Activated CD4-positive, CD25-positive, alpha-beta regulatory T cell treated with anti-CD3 and anti-CD28 coated beads, Interleukin-2, amount 50 U/mL, for 24 hours (primary cell): ENCODE results near the gene NTM.

Experiments used
- ATAC-seq, 2 donors: fragments of 150-1000 bp; cut with Tn5 transposase; one replicate each; pipeline ENCODE4 v1.10.0; 2021; ENCODE audit warnings: mild to moderate bottlenecking in 1 of 2, moderate library complexity in 1 of 2

NTM gene

DNA sequence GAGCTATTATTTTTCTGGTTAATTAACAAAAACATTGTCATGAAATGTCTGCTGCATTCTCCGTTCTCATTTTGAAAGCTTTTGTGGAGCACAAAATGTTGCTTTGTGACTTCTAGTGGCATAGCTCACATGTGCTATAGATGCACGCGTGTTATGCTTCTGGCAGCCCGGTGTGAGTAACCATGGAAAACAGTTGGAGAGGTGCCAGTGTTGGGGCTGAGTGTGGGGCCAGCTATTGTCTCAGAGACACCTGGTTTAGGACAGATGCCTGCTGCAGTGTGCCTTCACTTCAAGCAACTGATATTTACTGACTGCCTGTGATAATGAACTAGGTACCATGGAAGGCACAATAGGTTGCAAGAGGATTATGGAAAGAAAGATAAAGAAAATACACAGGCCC lies 760.6 kb downstream of the NTM start:
- ATAC-seq = no peak

DNA sequence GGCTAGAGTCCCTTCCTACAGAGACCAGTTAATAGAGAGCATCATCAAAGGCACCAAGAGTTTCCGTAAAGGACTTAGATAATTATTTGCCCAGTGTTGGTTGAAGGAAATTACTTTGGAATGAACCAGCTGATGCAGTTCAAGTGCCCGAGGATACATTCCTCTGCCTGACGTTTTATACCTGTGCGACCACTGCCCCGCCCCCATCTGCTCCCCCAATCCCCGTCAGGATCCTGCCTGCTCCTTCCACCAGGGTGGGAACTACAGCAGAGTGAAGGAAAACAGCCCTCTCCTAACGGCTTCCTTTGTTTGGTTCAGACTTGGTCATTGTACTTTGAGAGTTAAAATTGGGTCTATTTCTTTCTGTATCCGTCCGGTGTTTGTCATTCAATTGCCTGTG lies 761.5 kb downstream of the NTM start:
- ATAC-seq = peak in 1 of 2 donors; percentile 25

DNA sequence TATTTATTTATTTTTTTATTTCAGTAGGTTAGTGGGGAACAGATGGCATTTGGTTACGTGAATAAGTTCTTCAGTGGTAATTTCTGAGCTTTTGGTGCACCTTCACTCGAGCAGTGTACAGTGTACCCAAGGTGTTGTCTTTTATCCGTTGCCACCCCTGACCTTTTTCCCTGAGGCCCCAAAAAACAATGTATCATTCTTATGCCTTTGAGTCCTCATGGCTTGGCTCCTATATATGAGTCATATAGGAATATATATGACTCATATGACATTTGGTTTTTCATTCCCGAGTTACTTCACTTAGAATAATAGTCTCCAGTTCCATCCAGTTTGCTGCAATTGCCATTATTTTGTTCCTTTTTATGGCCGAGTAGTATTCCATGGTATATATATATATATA lies 763.9 kb downstream of the NTM start:
- ATAC-seq = no peak

DNA sequence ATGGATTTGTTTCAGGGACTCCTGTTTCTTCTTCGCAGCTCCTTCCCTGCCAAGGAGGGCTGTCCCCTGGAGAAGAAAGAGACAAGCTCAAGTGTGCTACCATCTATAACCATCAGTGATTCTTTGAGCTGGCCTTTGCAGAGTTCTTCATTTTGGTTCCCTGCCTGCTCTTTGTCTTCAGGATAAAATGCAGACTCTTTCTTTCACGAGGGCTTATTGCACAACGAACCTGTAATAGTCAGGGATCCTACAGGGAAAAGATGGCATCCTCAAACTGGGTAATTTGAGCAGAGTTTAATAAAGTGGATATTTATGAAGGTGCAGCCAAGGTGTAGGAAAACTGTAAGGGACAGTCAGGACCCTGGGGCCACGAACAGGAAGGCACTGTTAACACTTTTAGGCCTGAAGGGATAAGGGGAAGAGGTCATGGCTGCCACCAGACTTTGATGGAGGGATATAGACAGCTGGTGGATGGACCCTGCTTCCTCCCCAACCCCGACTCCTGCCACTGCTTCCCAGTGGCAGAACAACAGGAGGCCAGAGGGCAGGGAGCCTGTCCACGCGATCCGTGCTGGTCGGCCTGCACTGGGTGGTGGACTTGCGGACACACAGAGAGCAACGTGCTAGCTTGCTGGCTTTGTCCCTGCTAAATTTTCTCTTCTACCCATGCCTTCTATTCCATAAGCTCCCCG lies 767.0 kb downstream of the NTM start:
- ATAC-seq = no peak

DNA sequence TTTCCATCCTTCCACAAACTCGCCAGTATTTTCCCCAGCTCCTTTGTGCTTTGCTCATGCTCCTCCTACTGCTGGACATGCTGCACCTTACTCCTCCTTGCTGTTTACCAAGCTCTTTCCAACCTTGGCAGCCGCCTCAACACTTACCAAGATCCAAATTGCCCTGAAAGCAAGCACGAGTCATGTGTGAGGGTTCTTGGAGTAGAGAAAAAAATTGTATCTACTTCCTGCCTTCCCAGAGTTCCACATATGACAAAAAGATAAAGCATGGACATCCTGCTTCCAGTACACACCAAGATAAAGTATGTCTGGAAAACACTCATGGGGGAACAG lies 767.5 kb downstream of the NTM start:
- ATAC-seq = no peak

DNA sequence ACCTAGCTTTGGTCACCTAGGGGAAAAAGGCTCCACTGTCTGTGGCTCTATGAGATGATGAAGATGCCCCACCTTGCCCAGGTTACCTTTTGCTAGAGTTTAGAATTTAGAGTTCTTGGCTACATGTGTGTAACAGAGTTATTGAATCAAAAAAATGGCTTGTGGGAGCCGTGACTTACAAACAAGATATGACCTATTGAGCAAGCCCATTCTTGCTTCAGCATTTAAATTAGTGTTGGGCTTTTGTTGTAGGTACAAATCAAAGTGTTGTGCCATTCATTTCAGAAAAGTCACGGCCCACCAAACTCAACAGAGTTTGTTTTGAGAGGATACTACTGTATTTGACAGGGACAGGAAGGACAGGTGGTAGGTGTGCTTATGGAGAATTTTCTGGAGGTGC lies 768.8 kb downstream of the NTM start:
- no peak for ATAC-seq

DNA sequence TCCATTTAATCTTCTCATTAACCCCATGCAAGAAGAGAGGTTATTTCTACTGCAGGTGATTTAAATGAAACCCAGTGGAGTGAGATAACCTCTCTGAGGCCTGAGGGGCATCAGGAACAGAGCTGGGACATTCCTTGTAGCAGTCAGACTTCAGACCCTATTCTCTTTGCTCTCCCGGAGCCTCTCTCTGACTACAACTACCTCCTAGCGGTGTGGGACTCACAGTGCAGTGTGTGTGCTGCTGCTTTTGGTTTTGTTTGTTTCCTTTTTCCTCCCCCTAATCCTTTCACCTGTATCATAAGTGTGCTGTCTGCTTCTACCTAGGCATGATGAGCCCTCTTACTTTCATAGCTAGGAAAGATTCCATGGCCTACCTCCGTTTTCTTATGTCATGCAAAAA lies 769.6 kb downstream of the NTM start:
- ATAC-seq = no peak

DNA sequence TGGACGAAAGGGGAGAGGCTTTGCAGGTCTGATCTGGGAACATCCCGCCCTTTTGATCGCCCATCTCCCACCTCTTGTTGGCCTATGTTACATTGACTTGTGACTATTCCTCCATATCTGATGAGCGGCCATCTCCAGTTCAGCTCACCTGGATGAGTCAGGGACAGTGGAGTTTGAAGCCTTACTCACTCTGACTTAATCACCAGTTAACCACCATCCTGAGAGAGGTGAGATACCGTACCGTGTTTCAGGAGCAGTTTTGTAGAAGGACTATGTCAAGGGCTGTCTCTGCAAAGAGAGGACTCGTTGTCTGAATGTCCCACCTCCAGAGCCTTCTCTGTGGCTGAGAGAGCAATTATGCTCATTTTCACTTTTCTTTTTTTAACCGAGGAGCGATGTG lies 771.7 kb downstream of the NTM start:
- ATAC-seq = no peak

DNA sequence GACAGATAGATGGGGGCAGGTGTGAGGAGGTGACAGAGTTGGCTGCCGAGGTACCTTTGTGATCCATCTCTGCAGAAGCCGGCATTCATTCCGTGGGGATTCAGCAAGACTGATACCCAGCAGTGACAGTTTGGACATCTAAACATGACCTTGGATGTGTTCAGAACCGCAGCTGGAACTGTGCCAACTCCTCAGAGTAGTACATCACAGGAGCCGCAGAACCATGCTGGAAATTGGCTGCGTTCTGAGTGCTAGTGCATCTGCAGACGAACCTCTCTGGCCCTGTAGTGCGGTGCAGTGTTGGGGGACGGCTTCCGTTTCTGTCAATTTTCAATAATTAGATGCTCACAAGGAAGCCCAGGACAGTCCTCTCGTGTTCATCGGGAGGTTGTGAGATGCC lies 772.1 kb downstream of the NTM start:
- no peak for ATAC-seq

DNA sequence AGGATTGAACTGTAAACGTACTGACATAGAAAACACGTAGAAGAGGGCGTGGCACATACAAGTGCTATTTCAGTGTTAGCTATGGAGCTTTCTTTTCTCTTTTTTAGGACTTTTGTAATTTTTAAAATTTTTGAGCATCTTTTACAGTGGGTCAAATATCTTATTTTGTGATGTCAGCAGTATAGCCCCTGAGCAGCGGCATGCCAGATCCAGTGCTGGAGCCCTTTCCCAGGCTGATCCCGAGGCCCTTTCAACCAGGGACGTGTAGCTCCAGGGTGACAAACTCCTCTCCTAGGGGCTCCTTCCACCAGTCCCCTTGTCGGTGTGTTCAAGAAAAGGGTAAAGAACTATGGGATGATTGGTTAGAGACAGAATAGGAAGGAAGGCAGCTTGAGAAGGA lies 777.0 kb downstream of the NTM start:
- ATAC-seq = no peak

DNA sequence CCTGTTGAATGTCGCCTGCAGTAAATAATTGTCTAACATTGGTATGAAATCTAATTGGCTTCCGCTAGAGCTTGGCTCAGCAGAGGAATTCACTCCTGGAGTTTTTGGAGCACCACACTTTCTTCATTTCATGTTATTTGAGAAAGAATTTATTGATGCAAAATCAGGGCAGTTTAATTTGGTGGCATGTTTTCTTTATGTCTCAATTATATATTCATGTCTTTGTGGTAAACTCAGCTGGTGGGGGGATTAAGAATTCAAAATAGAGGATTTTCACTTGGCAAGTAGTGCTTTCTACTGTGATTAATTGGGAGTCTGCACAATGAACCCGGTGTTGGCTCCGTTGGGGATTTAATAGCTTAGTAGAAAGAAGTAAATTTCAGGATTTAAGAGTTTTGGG lies 784.4 kb downstream of the NTM start:
- ATAC-seq = no peak

DNA sequence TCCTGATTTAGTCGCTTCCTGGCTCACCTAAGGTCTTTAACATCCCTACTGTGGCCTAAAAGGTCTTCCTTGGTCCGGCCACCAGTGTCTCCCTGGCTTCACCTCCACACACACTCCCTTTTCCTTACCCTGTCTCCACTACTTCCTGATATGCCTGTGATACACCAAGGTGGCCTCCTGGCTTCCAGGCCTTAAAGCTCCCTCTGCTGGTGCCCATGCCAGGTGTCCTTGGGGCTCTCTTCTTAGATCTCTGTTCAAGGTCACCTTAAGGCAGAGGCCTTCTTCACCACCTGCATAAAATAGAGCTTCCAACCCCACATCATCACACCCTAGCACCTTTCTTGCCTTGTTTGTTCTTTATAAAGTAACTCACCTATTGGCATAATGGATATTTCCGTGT lies 787.7 kb downstream of the NTM start:
- ATAC-seq = no peak

DNA sequence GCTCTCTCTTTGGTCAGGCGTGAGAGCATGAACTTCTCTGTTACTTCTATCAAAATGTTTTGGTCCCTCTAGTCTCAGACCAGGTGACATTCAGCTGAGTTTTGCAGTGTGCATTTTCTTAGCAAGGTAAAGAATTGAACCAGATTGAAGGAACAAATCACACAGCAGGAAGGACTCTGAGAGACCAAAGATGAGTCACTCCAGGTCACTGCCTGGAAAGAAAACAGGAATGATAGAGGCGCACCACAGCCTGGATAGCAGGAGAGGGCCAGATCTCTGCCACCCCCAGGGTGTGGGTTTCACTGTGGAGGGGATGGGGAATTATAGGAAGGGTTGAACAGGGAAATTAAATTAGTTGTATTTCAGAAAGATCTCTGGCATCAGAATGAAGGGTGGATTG lies 788.3 kb downstream of the NTM start:
- ATAC-seq = no peak

DNA sequence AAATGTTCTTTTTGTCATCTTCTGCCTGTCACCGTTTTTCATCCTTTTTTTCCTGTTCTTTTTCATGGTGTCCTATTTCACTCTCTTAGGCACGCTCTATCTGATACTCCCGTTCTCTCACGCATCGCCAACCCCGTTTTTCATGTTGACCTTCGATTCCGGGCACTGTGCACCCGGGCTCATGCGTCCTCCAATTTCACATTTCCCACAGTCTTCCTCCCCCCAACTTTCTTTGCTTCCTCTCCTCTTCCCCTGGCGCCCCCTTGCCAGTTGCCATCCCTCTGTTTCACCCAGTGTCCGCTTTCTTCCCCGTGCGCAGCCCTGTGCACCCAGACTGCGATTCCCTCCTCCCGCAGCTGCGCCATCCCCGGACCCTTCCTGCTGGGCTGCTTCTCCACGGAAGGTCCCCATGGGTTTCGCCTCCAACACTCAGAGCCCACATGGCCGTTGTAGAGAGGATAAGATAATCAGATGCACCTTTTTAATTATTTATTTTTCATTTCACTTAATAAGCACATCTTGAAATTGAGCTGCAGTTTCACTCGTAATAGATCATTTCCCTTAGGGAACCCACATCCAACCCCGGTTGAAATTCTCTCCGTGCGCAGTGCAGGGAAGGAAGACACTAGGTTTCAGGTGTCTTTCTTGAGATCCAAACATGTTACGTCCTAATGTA lies 791.1 kb downstream of the NTM start:
- no peak for ATAC-seq

DNA sequence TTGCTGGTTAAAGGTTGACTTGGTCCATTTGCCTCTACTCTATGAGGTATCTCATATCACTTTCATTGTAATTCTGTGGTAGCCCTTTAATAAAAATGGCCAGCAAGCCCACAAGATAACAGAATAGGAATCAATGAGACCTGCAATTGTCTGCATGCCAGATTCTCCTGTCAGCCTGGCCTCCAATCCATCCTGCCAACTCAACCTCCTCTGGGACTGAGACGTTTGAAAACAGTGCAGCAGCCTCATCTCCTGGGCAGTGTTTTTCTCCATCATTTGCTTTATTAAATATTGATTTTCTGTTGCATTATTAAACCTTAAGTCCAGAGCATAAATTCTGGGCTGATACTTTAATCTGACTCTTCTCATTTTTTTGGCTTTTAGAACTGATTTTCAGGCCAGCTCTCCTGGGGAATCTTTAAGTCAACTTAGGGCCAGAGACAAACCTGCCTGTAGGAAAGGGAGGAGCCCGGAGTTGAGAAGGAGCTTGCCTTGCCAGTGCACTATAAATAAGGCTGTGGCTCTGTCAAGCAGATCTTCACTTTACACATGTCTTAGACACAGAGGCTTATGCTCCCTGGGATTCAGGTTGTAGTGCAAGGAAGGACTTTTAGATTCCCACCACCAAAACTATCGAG lies 798.0 kb downstream of the NTM start:
- no peak for ATAC-seq

DNA sequence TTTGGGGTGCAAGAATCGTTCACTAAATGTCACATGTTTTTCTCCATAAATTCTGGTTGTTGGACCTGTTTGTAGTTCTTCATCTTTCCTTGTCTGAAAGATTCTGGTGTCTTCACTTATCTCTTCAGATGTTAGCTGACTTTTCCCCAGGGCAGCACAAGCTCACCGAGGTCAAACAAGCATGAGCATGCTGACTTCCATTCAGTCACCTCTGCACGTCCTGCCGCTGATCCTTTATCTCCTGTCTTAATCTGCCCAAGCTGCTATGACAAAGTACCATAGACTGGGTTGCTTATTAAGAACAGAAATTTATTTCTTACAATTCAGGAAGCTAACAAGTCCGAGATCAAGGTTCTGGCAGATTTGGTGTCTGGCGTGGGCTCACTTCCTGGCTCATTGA lies 800.6 kb downstream of the NTM start:
- no peak for ATAC-seq

DNA sequence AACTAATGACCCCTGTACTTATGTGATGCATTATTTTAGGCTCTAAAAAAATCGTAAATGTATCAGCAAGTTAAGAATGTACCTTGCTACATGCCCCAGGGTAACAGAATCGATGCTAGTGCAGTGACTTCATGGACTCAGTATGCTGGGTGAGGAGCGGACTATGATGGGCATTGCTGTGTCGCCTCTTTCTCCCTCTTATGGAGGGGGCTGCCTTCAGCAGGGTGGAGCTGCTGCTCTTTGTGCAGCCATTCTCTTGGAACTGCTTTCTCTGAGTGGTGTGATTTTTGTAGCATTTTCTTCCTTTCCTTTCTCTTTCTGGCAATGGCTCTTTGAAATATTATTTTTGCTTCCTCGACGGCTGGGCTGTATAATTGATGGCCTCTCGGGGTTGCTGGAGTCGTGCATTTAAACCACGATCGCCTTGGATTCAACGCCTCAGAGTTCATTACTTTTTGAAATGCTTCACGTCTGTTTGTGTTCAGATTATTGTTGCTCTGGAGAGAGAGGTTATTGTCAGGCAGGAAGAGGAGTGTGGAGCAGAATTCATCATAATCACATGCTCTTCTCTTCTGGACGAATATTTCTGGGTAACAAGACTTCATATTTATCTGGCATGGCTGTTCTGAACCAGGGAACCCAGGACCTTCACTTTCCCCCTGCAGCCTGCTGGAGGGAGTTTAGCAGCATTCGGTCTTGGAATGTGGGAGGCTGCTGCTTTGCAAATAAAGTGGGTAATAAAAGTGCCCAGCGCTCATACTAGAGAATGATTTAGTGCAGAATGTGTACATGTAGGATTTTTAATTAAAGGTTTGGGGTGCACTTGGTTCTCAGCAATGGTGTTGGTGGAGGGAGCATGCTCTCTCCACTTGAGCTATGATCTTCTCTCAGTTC lies 804.2 kb downstream of the NTM start:
- no peak for ATAC-seq

DNA sequence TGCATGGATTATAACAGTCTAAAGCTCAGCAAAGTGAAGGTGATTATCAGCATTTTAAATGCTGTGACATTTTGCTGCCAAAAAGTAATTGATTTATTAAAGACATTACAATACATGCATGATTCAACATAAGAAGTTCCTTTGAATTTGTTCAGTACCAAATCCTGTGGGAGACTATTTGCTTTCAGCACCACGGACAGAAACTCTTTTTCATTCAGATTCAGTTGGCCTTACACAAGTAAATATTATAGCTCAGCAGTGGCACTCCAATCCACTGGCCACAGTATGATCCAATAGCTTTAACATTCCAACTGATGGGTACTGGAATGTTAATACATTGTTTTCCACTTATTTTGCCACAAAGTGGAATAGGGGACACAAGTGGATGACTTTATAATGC lies 806.7 kb downstream of the NTM start:
- ATAC-seq = no peak

DNA sequence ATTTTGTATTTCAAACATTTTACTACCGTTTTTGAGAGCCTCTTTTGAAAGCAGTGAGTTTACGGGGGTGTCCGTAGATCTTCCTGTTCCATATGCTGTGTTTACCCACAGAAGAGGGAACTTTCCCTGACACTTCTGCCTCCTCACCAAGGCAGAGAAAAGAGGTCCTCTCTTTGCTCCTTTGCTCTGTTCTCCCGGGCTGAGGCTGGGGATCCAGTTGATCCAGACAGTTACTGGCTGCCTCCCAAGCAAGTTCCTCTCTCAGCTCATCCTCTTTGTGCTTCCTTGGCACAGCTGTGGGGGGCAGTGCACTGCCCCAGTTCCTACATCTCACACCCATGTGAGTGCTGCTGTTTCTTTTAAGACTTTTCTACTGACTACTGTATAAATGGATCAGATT lies 813.7 kb downstream of the NTM start:
- ATAC-seq = no peak

DNA sequence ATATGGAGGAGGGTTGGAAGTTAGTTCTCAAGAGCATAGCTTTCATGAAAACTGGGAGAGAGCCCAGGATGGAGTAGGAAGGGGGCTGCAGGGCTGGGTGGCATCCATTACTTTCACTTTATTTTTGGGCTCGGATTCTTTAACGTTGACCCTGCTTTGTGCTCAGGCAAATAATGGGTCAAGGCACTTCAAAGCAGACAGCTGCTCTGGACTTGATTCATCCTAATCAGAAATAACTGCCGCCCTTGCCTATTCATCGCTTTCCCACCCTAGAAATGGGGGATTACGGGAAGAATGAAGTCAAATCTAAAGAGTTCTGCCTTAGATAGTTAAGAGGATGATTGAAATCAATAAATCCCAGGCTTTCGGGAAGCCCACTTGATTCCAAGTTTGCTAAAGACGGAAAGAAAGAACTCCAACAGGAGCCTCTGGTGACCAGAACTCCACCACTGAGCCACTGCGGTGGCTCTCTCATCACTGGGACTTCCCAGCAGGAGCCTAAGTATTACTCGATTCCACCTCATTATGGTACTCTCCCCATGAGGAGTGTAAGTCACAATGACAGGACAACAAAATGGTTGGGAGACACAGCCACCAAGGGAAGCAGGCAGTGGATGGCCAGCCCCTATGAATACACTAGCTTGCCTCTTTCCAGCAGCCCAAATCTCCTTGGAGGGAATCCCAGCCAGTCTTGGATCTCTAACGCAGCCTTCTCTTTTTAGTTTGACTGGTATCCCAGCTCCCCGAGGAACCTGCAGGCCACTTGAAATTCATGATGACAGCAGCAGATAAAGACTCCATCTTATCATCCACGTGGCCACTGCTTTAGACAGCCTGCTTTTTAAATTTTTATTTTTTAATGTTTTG lies 815.5 kb downstream of the NTM start:
- no peak for ATAC-seq

DNA sequence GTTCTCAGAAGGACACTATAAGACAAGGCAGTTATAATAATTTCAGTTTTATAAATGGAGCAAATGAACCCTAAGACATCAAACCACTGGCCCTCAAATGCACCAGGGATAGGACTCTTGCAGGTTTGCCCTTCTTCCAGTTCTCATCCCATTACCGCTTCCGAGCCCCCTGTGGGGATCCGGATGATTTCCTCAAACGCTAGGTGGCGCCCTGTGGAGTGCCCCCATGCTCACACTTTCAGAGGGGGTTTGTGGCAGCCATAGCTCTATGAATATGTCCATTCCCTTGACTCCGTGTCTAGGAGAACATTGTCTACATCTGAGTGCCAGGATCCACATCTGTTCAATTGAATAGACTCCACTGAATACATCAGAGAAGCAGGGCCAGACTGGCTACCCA lies 816.3 kb downstream of the NTM start:
- ATAC-seq = no peak

DNA sequence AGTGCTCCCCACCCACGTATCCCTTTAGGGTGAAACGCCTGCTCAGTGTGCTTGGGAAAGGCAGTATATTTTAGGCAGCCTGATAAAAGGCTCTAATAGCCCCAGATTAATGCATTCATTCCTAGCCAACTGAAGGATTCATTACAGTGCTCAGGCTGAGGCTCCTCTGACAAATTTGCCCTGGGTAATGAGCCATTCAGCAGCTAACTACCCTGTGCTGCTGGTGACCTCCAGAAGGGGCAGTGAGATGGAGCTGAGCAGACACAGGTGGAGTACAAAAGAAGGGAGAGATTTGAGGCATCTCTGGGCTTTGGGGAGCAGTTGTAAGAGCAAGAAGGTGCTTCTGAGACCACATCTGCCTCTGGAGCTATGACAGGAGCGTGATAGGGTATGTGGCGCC lies 817.0 kb downstream of the NTM start:
- ATAC-seq = no peak

DNA sequence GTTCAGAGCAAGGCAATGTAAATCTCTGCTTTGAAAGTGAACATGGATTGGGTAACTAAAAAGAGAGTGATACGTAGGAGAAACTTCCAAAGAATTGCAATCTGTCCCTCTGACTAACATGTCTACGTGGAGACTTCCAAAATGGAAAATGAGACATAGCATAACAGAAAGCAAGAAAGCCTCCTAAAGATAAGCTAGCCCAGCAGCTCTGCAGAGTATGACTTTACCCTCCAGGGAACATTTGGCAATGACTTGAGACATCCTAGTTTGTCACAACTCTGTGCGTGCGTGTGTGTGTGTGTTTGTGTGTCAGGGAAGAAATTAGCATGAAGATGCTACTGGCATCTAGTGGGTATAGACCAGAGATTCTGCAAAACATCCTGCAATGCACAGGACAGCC lies 817.4 kb downstream of the NTM start:
- ATAC-seq = no peak
